Erythroblast (primary cell): Measurements from ENCODE around the gene ANO6.

ENCODE experiments used
- GATA1 ChIP-seq: IDR thresholded peaks from 2 replicates; pipeline ENCODE4 v1.6.1; 2011; ENCODE audit warnings: low read depth, mild to moderate bottlenecking, control low read depth, low read length, moderate library complexity
- POLR2A ChIP-seq: IDR thresholded peaks from 2 replicates; pipeline ENCODE4 v1.6.1; 2011; ENCODE audit warnings: mild to moderate bottlenecking, low read length

DNA sequence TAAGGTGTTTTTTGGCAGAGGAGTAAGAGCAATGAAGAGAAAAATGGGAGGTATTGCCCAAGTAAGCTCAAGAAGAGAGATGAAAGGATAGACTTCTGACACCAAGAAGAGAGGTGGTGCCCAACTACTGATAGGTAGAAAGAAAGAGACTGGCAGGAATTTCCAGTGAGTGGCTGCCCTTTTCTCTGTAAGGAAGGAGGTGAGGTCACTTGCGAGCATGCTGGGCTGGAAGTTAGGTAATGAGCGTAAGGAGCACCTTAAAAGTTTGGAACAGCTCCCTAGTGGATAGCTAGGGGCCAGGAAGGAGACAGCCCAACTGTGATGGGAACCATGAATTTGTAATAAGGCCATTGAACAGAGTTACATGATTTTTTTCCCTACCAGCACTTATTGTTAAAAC, 127.0 kb downstream of the ANO6 start:
- TF ChIP-seq POLR2A (no peak), GATA1 (no peak)
